Bronchial epithelial cell (primary cell): ENCODE data around the gene DCC. TPM values are rescaled to one million over a fixed set of nuclear protein-coding genes. Genes with fewer than 3 reads are reported as not detected.

ENCODE experiments used
- DNase-seq: peaks from one replicate; pipeline ENCODE4 v3.0.0-alpha.2; 2010; ENCODE audit warnings: low read depth
- FAIRE-seq: peaks from 2 replicates; lab custom pipeline; 2011; peaks lifted over from hg19 to GRCh38; lab: Jason Lieb, UNC
- H3K27me3 ChIP-seq: 2 replicates; pipeline ENCODE4 v1.5.1; 2011; ENCODE audit warnings: low read length; ENCODE audit not compliant: control insufficient read depth, insufficient read depth
- H3K36me3 ChIP-seq: 2 replicates; pipeline ENCODE4 v1.5.1; 2011; ENCODE audit warnings: low read length; ENCODE audit not compliant: control insufficient read depth, insufficient read depth
- H3K4me3 ChIP-seq: 2 replicates; pipeline ENCODE4 v1.5.1; 2011; ENCODE audit warnings: mild to moderate bottlenecking, low read depth, low read length, control low read depth
- total RNA-seq: library from RNA; depleted of rRNA; stranded (reverse); fragments of >200 nt; gene quantifications from 2 replicates; pipeline ENCODE4 v1.2.1, GENCODE V29; 2014
- TF ChIP-seq, protein P1 (sequence below): IDR thresholded peaks from 2 replicates; pipeline ENCODE4 v1.5.1; 2011; ENCODE audit warnings: mild to moderate bottlenecking, moderate library complexity, low read length, control low read depth, inconsistent platforms; ENCODE audit not compliant: insufficient read depth, severe bottlenecking

The DCC gene
- total RNA-seq, 1 donor from 2014 or later = not detected

DNA sequence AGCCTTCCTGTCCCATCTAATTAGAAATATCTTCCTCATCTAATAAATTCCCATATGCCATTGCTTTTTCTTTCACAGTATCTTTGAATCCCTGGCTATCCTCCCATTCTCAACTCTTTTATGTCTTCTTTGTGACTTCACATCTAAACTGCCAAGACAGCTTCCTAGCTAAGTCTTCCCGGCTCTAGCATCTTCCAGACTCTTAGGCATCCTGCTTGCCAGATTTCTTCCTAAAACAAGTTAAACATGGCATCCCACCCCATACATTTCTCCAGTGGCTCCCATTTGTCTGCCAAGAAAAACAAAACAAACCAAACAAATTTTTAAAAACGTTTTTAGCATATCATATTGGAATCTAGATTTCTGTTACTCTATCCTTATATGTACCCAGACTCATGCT, 1132.5 kb downstream of the DCC start:
- no peak overlapping the region for H3K4me3 ChIP-seq
- TF ChIP-seq, protein P1, sequence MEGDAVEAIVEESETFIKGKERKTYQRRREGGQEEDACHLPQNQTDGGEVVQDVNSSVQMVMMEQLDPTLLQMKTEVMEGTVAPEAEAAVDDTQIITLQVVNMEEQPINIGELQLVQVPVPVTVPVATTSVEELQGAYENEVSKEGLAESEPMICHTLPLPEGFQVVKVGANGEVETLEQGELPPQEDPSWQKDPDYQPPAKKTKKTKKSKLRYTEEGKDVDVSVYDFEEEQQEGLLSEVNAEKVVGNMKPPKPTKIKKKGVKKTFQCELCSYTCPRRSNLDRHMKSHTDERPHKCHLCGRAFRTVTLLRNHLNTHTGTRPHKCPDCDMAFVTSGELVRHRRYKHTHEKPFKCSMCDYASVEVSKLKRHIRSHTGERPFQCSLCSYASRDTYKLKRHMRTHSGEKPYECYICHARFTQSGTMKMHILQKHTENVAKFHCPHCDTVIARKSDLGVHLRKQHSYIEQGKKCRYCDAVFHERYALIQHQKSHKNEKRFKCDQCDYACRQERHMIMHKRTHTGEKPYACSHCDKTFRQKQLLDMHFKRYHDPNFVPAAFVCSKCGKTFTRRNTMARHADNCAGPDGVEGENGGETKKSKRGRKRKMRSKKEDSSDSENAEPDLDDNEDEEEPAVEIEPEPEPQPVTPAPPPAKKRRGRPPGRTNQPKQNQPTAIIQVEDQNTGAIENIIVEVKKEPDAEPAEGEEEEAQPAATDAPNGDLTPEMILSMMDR = no peak
- no peak for FAIRE-seq
- no peak for DNase-seq
- no peaks in the 10 kb centered on the region for H3K36me3 ChIP-seq
- H3K27me3 ChIP-seq = no peaks in the 10 kb centered on the region

DNA sequence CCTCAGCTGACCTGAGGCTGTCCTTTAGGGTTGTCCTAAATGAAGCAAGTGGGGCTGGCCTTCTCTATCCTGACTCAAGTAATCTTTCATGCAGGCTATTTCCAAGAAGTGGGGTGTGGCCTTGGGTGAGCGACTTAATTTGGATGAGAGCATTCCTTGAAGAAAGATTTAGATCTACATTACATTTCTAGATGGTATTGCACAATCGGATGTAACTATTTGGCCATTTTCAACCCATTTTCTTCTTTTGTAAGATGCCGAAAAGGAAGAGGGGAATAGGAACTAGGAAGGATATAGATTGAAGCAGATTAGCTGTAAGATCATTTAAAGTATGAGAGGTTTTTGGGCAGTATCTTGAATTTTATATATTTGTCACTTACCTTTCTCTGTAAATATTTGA, 1138.2 kb downstream of the DCC start:
- Histone ChIP-seq H3K27me3 (no peaks in the 10 kb centered on the region), H3K36me3 (no peaks in the 10 kb centered on the region), H3K4me3 (no peak overlapping the region)
- no peak for FAIRE-seq
- TF ChIP-seq, protein P1 = no peak
- DNase-seq = no peak

DNA sequence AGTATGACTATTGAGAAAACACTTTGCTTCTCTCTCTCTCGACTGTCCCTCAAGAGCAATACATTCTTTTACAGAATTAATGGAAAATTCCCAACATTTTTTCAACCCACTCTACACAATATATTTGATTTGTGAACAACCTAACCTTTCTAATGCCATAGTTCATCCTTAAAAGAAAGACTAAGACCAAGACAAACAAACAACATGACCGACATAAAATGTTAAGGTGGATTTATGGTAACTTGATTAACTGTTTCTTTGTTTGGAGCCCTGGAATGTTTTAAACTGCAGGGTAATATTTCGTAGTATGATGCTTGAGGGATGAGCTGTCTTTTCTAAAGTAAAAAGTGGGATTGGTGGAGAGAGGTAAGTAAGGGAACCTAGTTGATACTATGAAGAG, 1146.3 kb downstream of the DCC start:
- Histone ChIP-seq H3K36me3 (no peaks in the 10 kb centered on the region), H3K27me3 (no peaks in the 10 kb centered on the region), H3K4me3 (no peak overlapping the region)
- DNase-seq = no peak
- FAIRE-seq = no peak
- TF ChIP-seq, protein P1 = no peak

DNA sequence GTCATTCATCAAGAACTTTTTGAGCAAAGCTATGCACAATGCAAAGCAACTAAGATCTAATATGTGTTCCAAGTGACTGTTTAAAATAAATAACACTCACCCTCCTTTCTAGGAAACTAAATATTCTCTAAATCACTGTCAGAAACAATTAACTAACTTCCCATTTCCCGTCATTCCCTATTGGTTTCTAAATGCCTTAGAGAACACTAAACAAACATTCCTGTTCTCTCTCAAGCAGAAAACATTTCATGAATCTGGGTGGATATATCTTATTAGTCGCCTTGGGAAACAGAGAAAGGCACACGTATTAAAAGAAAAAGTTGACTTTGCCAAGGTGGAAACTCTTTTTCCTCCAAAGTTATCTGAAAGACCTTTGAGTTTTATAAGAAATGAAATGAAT, 1149.3 kb downstream of the DCC start:
- TF ChIP-seq, protein P1 = no peak
- no peaks in the 10 kb centered on the region for H3K36me3 ChIP-seq
- H3K4me3 ChIP-seq = no peak overlapping the region
- H3K27me3 ChIP-seq = no peaks in the 10 kb centered on the region
- DNase-seq = no peak
- FAIRE-seq = no peak

DNA sequence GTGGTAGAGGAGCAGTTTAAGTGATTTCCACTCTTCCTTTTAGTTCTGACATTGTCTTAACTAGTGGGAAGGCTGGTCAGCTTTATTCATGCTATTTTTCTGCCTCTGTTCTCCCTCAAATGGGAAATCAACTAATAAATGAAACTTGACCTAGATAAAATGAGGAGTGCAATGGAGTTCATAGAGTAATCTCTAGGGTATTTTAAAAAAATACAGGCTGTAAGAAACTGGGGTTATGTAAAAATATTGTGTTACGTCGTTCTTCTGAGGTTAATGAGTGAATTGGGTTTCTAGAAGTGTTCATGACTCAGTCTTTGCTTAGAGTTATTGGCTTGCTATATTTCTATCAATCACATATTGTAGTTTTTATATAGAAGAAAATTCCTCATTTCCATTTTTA, 1150.0 kb downstream of the DCC start:
- H3K27me3 ChIP-seq = no peaks in the 10 kb centered on the region
- DNase-seq = no peak
- FAIRE-seq = no peak
- H3K36me3 ChIP-seq = no peaks in the 10 kb centered on the region
- H3K4me3 ChIP-seq = no peak overlapping the region
- TF ChIP-seq, protein P1 = no peak

DNA sequence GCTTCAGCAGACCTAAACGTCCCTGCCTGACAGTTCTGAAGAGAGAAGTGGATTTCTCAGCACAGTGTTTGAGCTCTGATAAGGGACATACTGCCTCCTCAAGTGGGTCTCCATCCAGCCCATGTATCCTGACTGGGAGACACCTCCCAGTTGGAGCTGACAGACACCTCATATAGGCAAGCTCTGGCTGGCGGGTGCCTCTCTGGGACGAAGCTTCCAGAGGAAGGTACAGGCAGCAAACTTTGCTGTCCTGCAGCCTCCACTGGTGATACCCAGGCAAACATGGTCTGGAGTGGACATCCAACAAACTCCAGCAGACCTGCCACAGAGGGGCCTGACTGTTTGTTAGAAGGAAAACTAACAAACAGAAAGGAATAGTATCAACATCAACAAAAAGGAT, 1156.0 kb downstream of the DCC start:
- TF ChIP-seq, protein P1 = no peak
- H3K36me3 ChIP-seq = no peaks in the 10 kb centered on the region
- no peak overlapping the region for H3K4me3 ChIP-seq
- FAIRE-seq = no peak
- no peaks in the 10 kb centered on the region for H3K27me3 ChIP-seq
- no peak for DNase-seq
